Calu3 (cell line): ENCODE data around the gene AQP5. TPM values are rescaled to one million over a fixed set of nuclear protein-coding genes. Genes with fewer than 3 reads are reported as not detected.
A peak's percentile ranks its signal among the peaks of the same experiment; 100 is the strongest.

Experiments
- BruUV-seq: library from RNA; stranded (reverse); fragments of 400-500 nt; replicated peaks from 2 replicates; lab custom pipeline; 2021; lab: Mats Ljungman, UMichigan
- CTCF ChIA-PET: fragments of 300-600 bp; sonication (Branson Sonifier 250); formaldehyde crosslinking; loops from one replicate; lab custom pipeline; 2022; ENCODE audit warnings: antibody characterized with exemption; lab: Charles Lee
- DNase-seq: peaks from one replicate; pipeline ENCODE4 v3.0.0; 2022
- H3K27ac Mint-ChIP-seq: one replicate; pipeline ENCODE4 v1.8.0; 2022; ENCODE audit warnings: mixed read lengths; ENCODE audit not compliant: unreplicated experiment
- H3K27me3 Mint-ChIP-seq: one replicate; pipeline ENCODE4 v1.8.0; 2022; ENCODE audit warnings: mixed read lengths; ENCODE audit not compliant: unreplicated experiment
- H3K36me3 Mint-ChIP-seq: one replicate; pipeline ENCODE4 v1.8.0; 2022; ENCODE audit warnings: mild to moderate bottlenecking, moderate library complexity, mixed read lengths; ENCODE audit not compliant: insufficient read depth, unreplicated experiment
- H3K4me1 Mint-ChIP-seq: one replicate; pipeline ENCODE4 v1.8.0; 2022; ENCODE audit warnings: mild to moderate bottlenecking, low read depth, mixed read lengths; ENCODE audit not compliant: unreplicated experiment
- H3K4me3 Mint-ChIP-seq: one replicate; pipeline ENCODE4 v1.8.0; 2022; ENCODE audit warnings: mild to moderate bottlenecking, low read depth, moderate library complexity, mixed read lengths; ENCODE audit not compliant: unreplicated experiment
- H3K9me3 Mint-ChIP-seq: one replicate; pipeline ENCODE4 v1.8.0; 2022; ENCODE audit warnings: low read depth, mixed read lengths; ENCODE audit not compliant: unreplicated experiment
- CTCF ChIP-seq: fragments of 200-600 bp; IDR thresholded peaks from one replicate; pipeline ENCODE4 v1.8.0; 2022; ENCODE audit warnings: antibody characterized with exemption; ENCODE audit not compliant: unreplicated experiment
- intact Hi-C: fragments of 100-400 bp; cut with micrococcal nuclease; formaldehyde crosslinking; loops from one replicate; pipeline ENCODE4 v1.10.0; 2022; ENCODE audit not compliant: unreplicated experiment
- total RNA-seq: library from RNA; stranded (reverse); gene quantifications from 2 replicates; pipeline ENCODE4 v1.2.3, GENCODE V29; 2022

Gene AQP5
- total RNA-seq, 1 experiment from 2014 or later, result 51.9 TPM

- H3K4me3 Mint-ChIP-seq, result peak overlapping the region; percentile 41
- H3K9me3 Mint-ChIP-seq, result no peaks in the 10 kb centered on the region
- peaks cover 21% of the 10 kb centered on the region for H3K4me1 Mint-ChIP-seq
- no peak for DNase-seq
- intact Hi-C loops, result loop anchor here (2.0 to 5.0 kb wide), 2 partner anchors 89 to 103 kb away; partner anchors contain the start of gene ASIC1
- BruUV-seq, result no TSS peak
- no peak overlapping the region for H3K27ac Mint-ChIP-seq
- no peak for TF ChIP-seq CTCF
- H3K36me3 Mint-ChIP-seq, result peaks cover 8% of the 10 kb centered on the region
- CTCF ChIA-PET, result interaction anchor here (0.7 to 2.3 kb wide), 10 partner anchors 23 to 113 kb away, joined by 3 to 25 read pairs (median 4); no protein-coding TSS in a partner anchor
- H3K27me3 Mint-ChIP-seq, result no peaks in the 10 kb centered on the region
Measured at GRCh38 chr12:49967777-49968250, 6.1 kb downstream of the AQP5 start.

- H3K9me3 Mint-ChIP-seq, result no peaks in the 10 kb centered on the region
- BruUV-seq, result no TSS peak
- CTCF ChIA-PET, result interaction anchor here (0.7 to 2.3 kb wide), 3 partner anchors 101 to 132 kb away, joined by 4 to 25 read pairs (median 7); no protein-coding TSS in a partner anchor
- DNase-seq, result no peak
- intact Hi-C loops, result loop anchor here (5.0 kb wide), 1 partner anchor 89 kb away; the partner anchor contains the start of gene ASIC1
- peaks cover 1% of the 10 kb centered on the region for H3K36me3 Mint-ChIP-seq
- H3K27me3 Mint-ChIP-seq, result no peaks in the 10 kb centered on the region
- TF ChIP-seq CTCF, result no peak
- H3K27ac Mint-ChIP-seq, result no peak overlapping the region
- no peak overlapping the region for H3K4me3 Mint-ChIP-seq
- H3K4me1 Mint-ChIP-seq, result peaks cover 15% of the 10 kb centered on the region
Measured at GRCh38 chr12:49968471-49968870, 6.8 kb downstream of the AQP5 start.

- intact Hi-C loops, result loop anchor here (5.0 kb wide), 1 partner anchor 88 kb away; the partner anchor contains the start of gene ASIC1
- H3K4me3 Mint-ChIP-seq, result no peak overlapping the region
- no peaks in the 10 kb centered on the region for H3K36me3 Mint-ChIP-seq
- peaks cover 9% of the 10 kb centered on the region for H3K4me1 Mint-ChIP-seq
- H3K27me3 Mint-ChIP-seq, result no peaks in the 10 kb centered on the region
- no peaks in the 10 kb centered on the region for H3K9me3 Mint-ChIP-seq
- no peak overlapping the region for H3K27ac Mint-ChIP-seq
- CTCF ChIA-PET, result interaction anchor here (1.5 kb wide), 1 partner anchor 102 kb away, joined by 4 read pairs; no protein-coding TSS in a partner anchor
- TF ChIP-seq CTCF, result no peak
- BruUV-seq, result no TSS peak
- DNase-seq, result no peak
Measured at GRCh38 chr12:49969027-49969426, 7.4 kb downstream of the AQP5 start.

GRCh38 chr12:49969651-49970429 lies 8.2 kb downstream of the AQP5 start:
- BruUV-seq, result no TSS peak
- intact Hi-C loops, result loop anchor here (5.0 kb wide), 1 partner anchor 87 kb away; the partner anchor contains the start of gene ASIC1
- no peaks in the 10 kb centered on the region for H3K9me3 Mint-ChIP-seq
- CTCF ChIA-PET, result interaction anchor here (1.5 kb wide), 1 partner anchor 103 kb away, joined by 4 read pairs; no protein-coding TSS in a partner anchor
- DNase-seq, result no peak
- H3K27ac Mint-ChIP-seq, result no peak overlapping the region
- H3K27me3 Mint-ChIP-seq, result no peaks in the 10 kb centered on the region
- no peak for TF ChIP-seq CTCF
- no peaks in the 10 kb centered on the region for H3K36me3 Mint-ChIP-seq
- H3K4me3 Mint-ChIP-seq, result no peak overlapping the region
- peaks cover 1% of the 10 kb centered on the region for H3K4me1 Mint-ChIP-seq
